Measurements from ENCODE around the gene SCG2. TPM values are rescaled to one million over a fixed set of nuclear protein-coding genes. Genes with fewer than 3 reads are reported as not detected.

SCG2 gene
- total RNA-seq, 1 experiment from 2014 or later = 19.8 TPM

DNA sequence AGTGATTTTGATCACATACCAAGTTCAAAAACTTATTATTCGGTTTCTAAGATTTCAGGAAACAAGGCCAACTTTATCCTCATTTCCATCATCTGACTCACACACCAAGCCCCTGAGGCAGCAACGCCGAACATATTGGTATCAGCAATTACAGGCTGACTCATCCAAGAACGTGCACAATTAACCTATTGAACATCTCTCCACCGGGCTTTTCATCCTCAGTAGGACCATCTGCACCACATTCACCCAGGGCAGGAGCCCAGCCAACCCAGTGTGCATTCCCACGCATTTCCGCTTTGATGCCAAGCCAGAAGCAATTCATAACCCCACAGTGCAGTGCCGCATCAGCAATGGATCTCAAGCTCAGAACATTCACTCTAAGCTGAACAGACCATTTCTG, 52.9 kb downstream of the SCG2 start (continued):
- TF ChIP-seq, protein P1, sequence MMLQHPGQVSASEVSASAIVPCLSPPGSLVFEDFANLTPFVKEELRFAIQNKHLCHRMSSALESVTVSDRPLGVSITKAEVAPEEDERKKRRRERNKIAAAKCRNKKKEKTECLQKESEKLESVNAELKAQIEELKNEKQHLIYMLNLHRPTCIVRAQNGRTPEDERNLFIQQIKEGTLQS (IDR thresholded peaks at IDR 0.05) = peak; percentile 90; the same call in 1 of the 2 replicates
- no peak for TF ChIP-seq ZFX (IDR thresholded peaks at IDR 0.05)
- peak; percentile 93 for TF ChIP-seq EGR1 (IDR thresholded peaks at IDR 0.05; ENCODE audit: low read depth)
- peak; percentile 95 for TF ChIP-seq SIN3A (IDR thresholded peaks at IDR 0.05; ENCODE audit: low read depth)
- TF ChIP-seq CBX3 (IDR thresholded peaks at IDR 0.05; ENCODE audit: low read depth) = peak; percentile 99
- peak; percentile 100 for TF ChIP-seq TCF7L2 (IDR thresholded peaks at IDR 0.05; ENCODE audit: borderline replicate concordance, extremely low read depth, insufficient read depth, insufficient read length)
- TF ChIP-seq SP1 (IDR thresholded peaks at IDR 0.05; ENCODE audit: low read depth) = peak; percentile 100
- TF ChIP-seq JUND (IDR thresholded peaks at IDR 0.05) = peak; percentile 100
- TF ChIP-seq, protein P2, sequence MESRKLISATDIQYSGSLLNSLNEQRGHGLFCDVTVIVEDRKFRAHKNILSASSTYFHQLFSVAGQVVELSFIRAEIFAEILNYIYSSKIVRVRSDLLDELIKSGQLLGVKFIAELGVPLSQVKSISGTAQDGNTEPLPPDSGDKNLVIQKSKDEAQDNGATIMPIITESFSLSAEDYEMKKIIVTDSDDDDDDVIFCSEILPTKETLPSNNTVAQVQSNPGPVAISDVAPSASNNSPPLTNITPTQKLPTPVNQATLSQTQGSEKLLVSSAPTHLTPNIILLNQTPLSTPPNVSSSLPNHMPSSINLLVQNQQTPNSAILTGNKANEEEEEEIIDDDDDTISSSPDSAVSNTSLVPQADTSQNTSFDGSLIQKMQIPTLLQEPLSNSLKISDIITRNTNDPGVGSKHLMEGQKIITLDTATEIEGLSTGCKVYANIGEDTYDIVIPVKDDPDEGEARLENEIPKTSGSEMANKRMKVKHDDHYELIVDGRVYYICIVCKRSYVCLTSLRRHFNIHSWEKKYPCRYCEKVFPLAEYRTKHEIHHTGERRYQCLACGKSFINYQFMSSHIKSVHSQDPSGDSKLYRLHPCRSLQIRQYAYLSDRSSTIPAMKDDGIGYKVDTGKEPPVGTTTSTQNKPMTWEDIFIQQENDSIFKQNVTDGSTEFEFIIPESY (IDR thresholded peaks at IDR 0.05; ENCODE audit: extremely low read depth, insufficient replicate concordance, low read length) = peak; percentile 68
- no peak for TF ChIP-seq POLR2A (IDR thresholded peaks at IDR 0.05; ENCODE audit: borderline replicate concordance, extremely low read depth, insufficient read depth, insufficient read length)
- TF ChIP-seq, protein P3, sequence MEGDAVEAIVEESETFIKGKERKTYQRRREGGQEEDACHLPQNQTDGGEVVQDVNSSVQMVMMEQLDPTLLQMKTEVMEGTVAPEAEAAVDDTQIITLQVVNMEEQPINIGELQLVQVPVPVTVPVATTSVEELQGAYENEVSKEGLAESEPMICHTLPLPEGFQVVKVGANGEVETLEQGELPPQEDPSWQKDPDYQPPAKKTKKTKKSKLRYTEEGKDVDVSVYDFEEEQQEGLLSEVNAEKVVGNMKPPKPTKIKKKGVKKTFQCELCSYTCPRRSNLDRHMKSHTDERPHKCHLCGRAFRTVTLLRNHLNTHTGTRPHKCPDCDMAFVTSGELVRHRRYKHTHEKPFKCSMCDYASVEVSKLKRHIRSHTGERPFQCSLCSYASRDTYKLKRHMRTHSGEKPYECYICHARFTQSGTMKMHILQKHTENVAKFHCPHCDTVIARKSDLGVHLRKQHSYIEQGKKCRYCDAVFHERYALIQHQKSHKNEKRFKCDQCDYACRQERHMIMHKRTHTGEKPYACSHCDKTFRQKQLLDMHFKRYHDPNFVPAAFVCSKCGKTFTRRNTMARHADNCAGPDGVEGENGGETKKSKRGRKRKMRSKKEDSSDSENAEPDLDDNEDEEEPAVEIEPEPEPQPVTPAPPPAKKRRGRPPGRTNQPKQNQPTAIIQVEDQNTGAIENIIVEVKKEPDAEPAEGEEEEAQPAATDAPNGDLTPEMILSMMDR (IDR thresholded peaks at IDR 0.05 in 2 of 3, conservative IDR thresholded peaks at IDR 0.05 in 1 of 3; ENCODE audit: borderline replicate concordance in 1 of 3, insufficient read depth in 1 of 3, low read depth in 2 of 3, low read length in 2 of 3) = no peak
- TF ChIP-seq EZH2 (IDR thresholded peaks at IDR 0.05) = no peak
